ENCODE results near the gene SORCS3.

SORCS3 gene

DNA sequence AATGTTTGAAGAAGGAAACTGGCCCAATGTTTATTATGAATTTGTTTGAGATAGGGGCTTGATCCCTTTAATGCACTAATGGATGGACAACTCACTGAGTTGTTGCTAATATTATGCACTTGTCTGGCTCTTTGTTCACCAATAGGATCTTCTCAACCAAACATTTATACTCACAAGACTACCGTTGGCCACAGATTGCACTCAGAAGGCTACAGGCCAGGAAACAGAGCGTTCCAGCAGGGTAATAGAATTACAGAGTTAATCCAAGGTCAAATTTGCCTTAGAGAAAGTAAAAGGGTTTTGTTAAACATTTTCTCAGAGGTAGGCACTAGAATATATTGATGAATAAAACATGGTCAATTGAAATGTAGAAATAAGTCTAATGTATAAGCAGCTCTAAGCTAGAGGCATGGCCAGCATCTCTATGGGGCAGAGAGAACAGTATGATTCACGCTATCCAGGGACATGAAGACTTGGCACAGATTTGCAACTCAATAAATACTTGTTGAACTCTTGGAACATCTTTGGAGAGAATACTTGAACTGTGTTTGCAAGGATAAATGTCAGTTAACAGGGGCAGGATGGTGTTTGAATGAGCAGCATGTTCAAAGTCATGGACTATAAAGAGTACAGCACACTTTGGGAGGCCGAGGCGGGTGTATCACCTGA lies 606.9 kb downstream of the SORCS3 start:
- H3K4me3 ChIP-seq (ENCODE audit: low read length): no peak overlapping the region
- H3K9me3 ChIP-seq (ENCODE audit: control insufficient read depth, low read length): no peaks in the 10 kb centered on the region
- no peaks in the 10 kb centered on the region for H3K27me3 ChIP-seq (ENCODE audit: control insufficient read depth, insufficient read depth, low read length)
- H3K36me3 ChIP-seq (ENCODE audit: control insufficient read depth, insufficient read depth, low read length): no peaks in the 10 kb centered on the region
- H3K9ac ChIP-seq (ENCODE audit: low read length): no peak overlapping the region
- H3K4me1 ChIP-seq (ENCODE audit: control insufficient read depth, insufficient read depth, low read length): no peaks in the 10 kb centered on the region

- H3K9me3 ChIP-seq (ENCODE audit: control insufficient read depth, low read length): no peaks in the 10 kb centered on the region
- no peaks in the 10 kb centered on the region for H3K4me1 ChIP-seq (ENCODE audit: control insufficient read depth, insufficient read depth, low read length)
- no peaks in the 10 kb centered on the region for H3K36me3 ChIP-seq (ENCODE audit: control insufficient read depth, insufficient read depth, low read length)
- no peak overlapping the region for H3K9ac ChIP-seq (ENCODE audit: low read length)
- no peaks in the 10 kb centered on the region for H3K27me3 ChIP-seq (ENCODE audit: control insufficient read depth, insufficient read depth, low read length)
- H3K4me3 ChIP-seq (ENCODE audit: low read length): no peak overlapping the region
Measured at GRCh38 chr10:105252911-105253310, 611.8 kb downstream of the SORCS3 start.

GRCh38 chr10:105253515-105254212 lies 612.6 kb downstream of the SORCS3 start:
- Histone ChIP-seq H3K36me3 (ENCODE audit: control insufficient read depth, insufficient read depth, low read length) (no peaks in the 10 kb centered on the region), H3K9ac (ENCODE audit: low read length) (no peak overlapping the region), H3K4me3 (ENCODE audit: low read length) (no peak overlapping the region), H3K4me1 (ENCODE audit: control insufficient read depth, insufficient read depth, low read length) (no peaks in the 10 kb centered on the region), H3K9me3 (ENCODE audit: control insufficient read depth, low read length) (no peaks in the 10 kb centered on the region), H3K27me3 (ENCODE audit: control insufficient read depth, insufficient read depth, low read length) (no peaks in the 10 kb centered on the region)

DNA sequence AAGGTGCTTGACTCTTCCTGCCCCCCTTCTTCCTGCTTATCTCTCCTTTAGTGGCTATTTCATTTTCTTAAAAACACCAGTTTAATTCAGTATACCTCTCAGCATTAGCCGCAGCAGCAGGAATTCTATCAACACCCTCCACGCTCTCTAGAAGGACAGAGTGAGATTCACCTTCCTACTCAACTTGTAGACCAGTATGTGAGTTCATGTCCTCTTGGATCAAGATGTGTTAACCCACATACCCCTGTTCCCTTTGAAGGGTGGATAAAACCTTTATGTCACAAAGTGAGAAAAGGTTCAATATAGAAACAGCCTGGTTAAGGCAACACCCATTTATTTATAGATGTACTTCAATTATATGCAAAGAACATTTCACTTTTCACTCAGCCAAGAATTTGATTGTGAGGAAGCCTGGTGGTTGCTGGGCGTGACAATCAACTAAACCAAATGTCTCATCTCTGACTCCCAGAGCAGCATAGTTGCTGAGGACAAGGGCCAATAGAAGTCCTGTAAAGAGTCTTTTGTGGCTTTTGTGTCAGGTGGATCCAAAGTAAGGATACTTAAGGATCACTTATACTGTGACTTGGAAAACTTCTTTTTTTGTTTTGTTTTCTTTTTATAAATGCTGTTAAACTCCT lies 617.1 kb downstream of the SORCS3 start:
- H3K4me3 ChIP-seq (ENCODE audit: low read length): no peak overlapping the region
- H3K9me3 ChIP-seq (ENCODE audit: control insufficient read depth, low read length): no peaks in the 10 kb centered on the region
- no peaks in the 10 kb centered on the region for H3K4me1 ChIP-seq (ENCODE audit: control insufficient read depth, insufficient read depth, low read length)
- no peak overlapping the region for H3K9ac ChIP-seq (ENCODE audit: low read length)
- H3K36me3 ChIP-seq (ENCODE audit: control insufficient read depth, insufficient read depth, low read length): no peaks in the 10 kb centered on the region
- H3K27me3 ChIP-seq (ENCODE audit: control insufficient read depth, insufficient read depth, low read length): no peaks in the 10 kb centered on the region

- no peak overlapping the region for H3K4me3 ChIP-seq (ENCODE audit: low read length)
- H3K36me3 ChIP-seq (ENCODE audit: control insufficient read depth, insufficient read depth, low read length): no peaks in the 10 kb centered on the region
- H3K9ac ChIP-seq (ENCODE audit: low read length): no peak overlapping the region
- no peaks in the 10 kb centered on the region for H3K27me3 ChIP-seq (ENCODE audit: control insufficient read depth, insufficient read depth, low read length)
- H3K9me3 ChIP-seq (ENCODE audit: control insufficient read depth, low read length): no peaks in the 10 kb centered on the region
- no peaks in the 10 kb centered on the region for H3K4me1 ChIP-seq (ENCODE audit: control insufficient read depth, insufficient read depth, low read length)
Measured at GRCh38 chr10:105258674-105259065, 617.6 kb downstream of the SORCS3 start.

DNA sequence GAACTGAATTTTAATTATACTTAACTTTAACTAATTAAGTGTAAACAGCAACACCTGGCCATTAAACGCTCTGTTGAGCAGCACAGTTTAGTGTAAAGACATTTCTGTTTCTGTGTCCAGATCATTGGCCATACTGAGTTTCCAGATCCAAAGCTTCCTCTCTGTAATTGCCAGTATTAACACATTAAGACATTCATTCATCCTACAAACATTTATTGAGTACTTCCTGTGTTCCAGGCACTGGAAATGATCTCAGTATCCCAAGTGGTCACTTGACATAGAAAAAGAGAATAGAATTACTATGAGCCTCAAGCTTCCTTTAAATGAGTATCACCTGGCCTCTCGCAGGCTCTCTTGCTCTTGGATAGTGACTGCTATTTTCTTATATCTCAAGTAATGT lies 618.1 kb downstream of the SORCS3 start:
- no peak overlapping the region for H3K9ac ChIP-seq (ENCODE audit: low read length)
- no peaks in the 10 kb centered on the region for H3K4me1 ChIP-seq (ENCODE audit: control insufficient read depth, insufficient read depth, low read length)
- H3K27me3 ChIP-seq (ENCODE audit: control insufficient read depth, insufficient read depth, low read length): no peaks in the 10 kb centered on the region
- no peaks in the 10 kb centered on the region for H3K9me3 ChIP-seq (ENCODE audit: control insufficient read depth, low read length)
- H3K36me3 ChIP-seq (ENCODE audit: control insufficient read depth, insufficient read depth, low read length): no peaks in the 10 kb centered on the region
- H3K4me3 ChIP-seq (ENCODE audit: low read length): no peak overlapping the region

- Histone ChIP-seq H3K9ac (ENCODE audit: low read length) (no peak overlapping the region), H3K36me3 (ENCODE audit: control insufficient read depth, insufficient read depth, low read length) (no peaks in the 10 kb centered on the region), H3K27me3 (ENCODE audit: control insufficient read depth, insufficient read depth, low read length) (no peaks in the 10 kb centered on the region), H3K4me3 (ENCODE audit: low read length) (no peak overlapping the region), H3K9me3 (ENCODE audit: control insufficient read depth, low read length) (no peaks in the 10 kb centered on the region), H3K4me1 (ENCODE audit: control insufficient read depth, insufficient read depth, low read length) (no peaks in the 10 kb centered on the region)
Measured at GRCh38 chr10:105262666-105263065, 621.6 kb downstream of the SORCS3 start.

- no peaks in the 10 kb centered on the region for H3K27me3 ChIP-seq (ENCODE audit: control insufficient read depth, insufficient read depth, low read length)
- H3K36me3 ChIP-seq (ENCODE audit: control insufficient read depth, insufficient read depth, low read length): no peaks in the 10 kb centered on the region
- no peak overlapping the region for H3K9ac ChIP-seq (ENCODE audit: low read length)
- no peaks in the 10 kb centered on the region for H3K4me1 ChIP-seq (ENCODE audit: control insufficient read depth, insufficient read depth, low read length)
- no peaks in the 10 kb centered on the region for H3K9me3 ChIP-seq (ENCODE audit: control insufficient read depth, low read length)
- H3K4me3 ChIP-seq (ENCODE audit: low read length): no peak overlapping the region
Measured at GRCh38 chr10:105266966-105267539, 626.0 kb downstream of the SORCS3 start.

- Histone ChIP-seq H3K4me3 (ENCODE audit: low read length) (no peak overlapping the region), H3K4me1 (ENCODE audit: control insufficient read depth, insufficient read depth, low read length) (no peaks in the 10 kb centered on the region), H3K36me3 (ENCODE audit: control insufficient read depth, insufficient read depth, low read length) (no peaks in the 10 kb centered on the region), H3K9ac (ENCODE audit: low read length) (no peak overlapping the region), H3K9me3 (ENCODE audit: control insufficient read depth, low read length) (no peaks in the 10 kb centered on the region), H3K27me3 (ENCODE audit: control insufficient read depth, insufficient read depth, low read length) (no peaks in the 10 kb centered on the region)
Measured at GRCh38 chr10:105268961-105269360, 627.9 kb downstream of the SORCS3 start.

GRCh38 chr10:105269689-105270088 lies 628.6 kb downstream of the SORCS3 start:
- no peak overlapping the region for H3K4me3 ChIP-seq (ENCODE audit: low read length)
- no peaks in the 10 kb centered on the region for H3K4me1 ChIP-seq (ENCODE audit: control insufficient read depth, insufficient read depth, low read length)
- H3K27me3 ChIP-seq (ENCODE audit: control insufficient read depth, insufficient read depth, low read length): no peaks in the 10 kb centered on the region
- H3K36me3 ChIP-seq (ENCODE audit: control insufficient read depth, insufficient read depth, low read length): no peaks in the 10 kb centered on the region
- H3K9me3 ChIP-seq (ENCODE audit: control insufficient read depth, low read length): no peaks in the 10 kb centered on the region
- H3K9ac ChIP-seq (ENCODE audit: low read length): no peak overlapping the region

DNA sequence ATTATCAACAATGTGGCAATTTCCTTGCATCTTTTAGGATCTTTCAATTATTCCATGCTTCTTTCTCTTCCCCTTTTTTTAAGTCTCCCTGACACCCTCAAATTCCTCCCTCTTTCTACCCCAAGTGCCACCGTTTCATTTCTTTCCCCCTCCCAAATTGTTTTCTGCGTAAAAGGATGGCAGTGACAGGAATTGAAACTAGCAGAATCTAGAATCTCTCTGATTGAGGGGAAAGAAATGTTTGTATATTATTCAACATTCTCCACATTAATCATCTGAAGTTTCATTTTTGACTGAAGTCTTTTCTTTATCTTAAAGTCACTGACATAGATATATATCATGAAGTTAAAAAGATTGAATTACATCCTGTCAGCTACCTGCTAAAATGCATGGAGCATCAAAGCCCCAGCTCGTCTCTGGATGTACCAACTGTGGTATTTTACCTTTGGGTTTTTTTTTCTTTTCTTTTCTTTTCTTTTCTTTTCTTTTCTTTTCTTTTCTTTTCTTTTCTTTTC lies 633.5 kb downstream of the SORCS3 start:
- no peaks in the 10 kb centered on the region for H3K27me3 ChIP-seq (ENCODE audit: control insufficient read depth, insufficient read depth, low read length)
- no peaks in the 10 kb centered on the region for H3K9me3 ChIP-seq (ENCODE audit: control insufficient read depth, low read length)
- H3K36me3 ChIP-seq (ENCODE audit: control insufficient read depth, insufficient read depth, low read length): no peaks in the 10 kb centered on the region
- no peaks in the 10 kb centered on the region for H3K4me1 ChIP-seq (ENCODE audit: control insufficient read depth, insufficient read depth, low read length)
- H3K4me3 ChIP-seq (ENCODE audit: low read length): no peak overlapping the region
- H3K9ac ChIP-seq (ENCODE audit: low read length): no peak overlapping the region

DNA sequence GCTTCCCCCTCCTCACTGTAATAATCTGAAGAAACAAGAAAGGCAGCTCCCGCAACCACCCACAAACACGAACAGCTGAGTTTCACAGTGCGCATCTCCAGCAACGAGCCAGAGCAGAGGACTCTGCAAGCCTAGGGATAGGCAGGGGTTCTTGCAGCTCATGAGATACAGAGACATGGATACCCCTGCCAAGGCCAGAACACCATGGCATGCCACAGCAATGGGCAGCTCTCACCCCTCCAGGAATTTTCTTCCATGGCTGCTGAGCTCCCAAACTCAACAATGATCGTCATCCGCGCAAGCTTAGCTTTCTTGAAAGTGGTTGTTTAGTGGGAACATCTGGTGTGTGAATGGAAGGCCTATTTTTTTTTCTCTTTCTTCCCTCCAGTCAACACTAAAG lies 637.3 kb downstream of the SORCS3 start:
- no peaks in the 10 kb centered on the region for H3K27me3 ChIP-seq (ENCODE audit: control insufficient read depth, insufficient read depth, low read length)
- H3K4me1 ChIP-seq (ENCODE audit: control insufficient read depth, insufficient read depth, low read length): no peaks in the 10 kb centered on the region
- no peak overlapping the region for H3K4me3 ChIP-seq (ENCODE audit: low read length)
- H3K36me3 ChIP-seq (ENCODE audit: control insufficient read depth, insufficient read depth, low read length): no peaks in the 10 kb centered on the region
- no peaks in the 10 kb centered on the region for H3K9me3 ChIP-seq (ENCODE audit: control insufficient read depth, low read length)
- no peak overlapping the region for H3K9ac ChIP-seq (ENCODE audit: low read length)
